WERI-Rb-1 (cell line): ENCODE results near the gene UROC1.

ENCODE experiments used
- DNase-seq: peaks from one replicate; pipeline ENCODE4 v3.0.0-alpha.2; 2020
- H3K27ac ChIP-seq: fragments of 250-450 bp; sonication (Bioruptor Pico); 2 replicates; pipeline ENCODE4 v1.5.1; 2020; ENCODE audit warnings: mild to moderate bottlenecking, moderate library complexity
- H3K27me3 ChIP-seq: fragments of 250-450 bp; sonication (Bioruptor Pico); 2 replicates; pipeline ENCODE4 v1.5.1; 2021; ENCODE audit warnings: mild to moderate bottlenecking, low read depth, moderate library complexity; ENCODE audit not compliant: insufficient read depth, severe bottlenecking
- H3K36me3 ChIP-seq: fragments of 250-450 bp; sonication (Bioruptor Pico); 2 replicates; pipeline ENCODE4 v1.5.1; 2020; ENCODE audit warnings: mild to moderate bottlenecking, moderate library complexity
- H3K4me3 ChIP-seq: 2 replicates; pipeline ENCODE4 v1.5.1; 2011; ENCODE audit warnings: low read depth, mild to moderate bottlenecking, control low read depth, low read length
- H3K9me3 ChIP-seq: fragments of 250-450 bp; sonication (Bioruptor Pico); 2 replicates; pipeline ENCODE4 v1.5.1; 2021; ENCODE audit warnings: mild to moderate bottlenecking, moderate library complexity; ENCODE audit not compliant: severe bottlenecking
- TF ChIP-seq, protein P1 (sequence below): IDR thresholded peaks from 2 replicates; pipeline ENCODE4 v1.5.1; 2011; ENCODE audit warnings: low read depth, mild to moderate bottlenecking, control low read depth, inconsistent platforms, low read length

UROC1 gene

DNA sequence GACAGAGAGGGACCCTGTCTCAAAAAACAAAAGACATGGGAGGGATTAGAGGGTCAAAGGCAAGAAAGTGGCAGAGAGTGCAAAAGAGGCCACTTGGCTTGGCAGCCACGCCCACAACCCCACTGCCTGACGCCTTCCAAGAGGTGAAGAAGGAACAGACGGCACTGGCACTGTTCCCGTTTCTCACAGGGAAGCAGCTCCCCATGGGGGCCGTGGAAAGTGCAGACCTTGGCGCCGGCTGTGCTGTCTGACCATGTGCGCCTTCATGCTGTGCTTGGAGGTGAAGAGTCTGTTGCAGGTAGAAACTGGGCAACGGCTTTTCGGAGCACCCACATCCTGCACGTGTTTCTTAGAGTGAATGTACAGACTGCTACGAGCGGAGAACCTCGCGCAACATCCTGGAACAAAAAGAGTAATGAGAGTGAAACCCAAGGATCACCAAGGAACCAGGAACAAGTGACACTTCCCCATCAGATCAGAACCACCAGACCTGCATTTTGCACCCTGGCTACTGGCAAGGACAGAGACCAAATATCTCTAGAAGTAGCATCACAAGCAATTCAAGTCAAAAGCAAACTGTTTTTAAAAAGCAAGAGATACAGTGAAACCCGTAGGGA is 51.5 kb downstream of the UROC1 start:
- Histone ChIP-seq H3K27me3 (no peaks in the 10 kb centered on the region), H3K9me3 (no peaks in the 10 kb centered on the region), H3K4me3 (no peak overlapping the region), H3K27ac (no peak overlapping the region), H3K36me3 (peaks cover 99% of the 10 kb centered on the region)
- TF ChIP-seq, protein P1, sequence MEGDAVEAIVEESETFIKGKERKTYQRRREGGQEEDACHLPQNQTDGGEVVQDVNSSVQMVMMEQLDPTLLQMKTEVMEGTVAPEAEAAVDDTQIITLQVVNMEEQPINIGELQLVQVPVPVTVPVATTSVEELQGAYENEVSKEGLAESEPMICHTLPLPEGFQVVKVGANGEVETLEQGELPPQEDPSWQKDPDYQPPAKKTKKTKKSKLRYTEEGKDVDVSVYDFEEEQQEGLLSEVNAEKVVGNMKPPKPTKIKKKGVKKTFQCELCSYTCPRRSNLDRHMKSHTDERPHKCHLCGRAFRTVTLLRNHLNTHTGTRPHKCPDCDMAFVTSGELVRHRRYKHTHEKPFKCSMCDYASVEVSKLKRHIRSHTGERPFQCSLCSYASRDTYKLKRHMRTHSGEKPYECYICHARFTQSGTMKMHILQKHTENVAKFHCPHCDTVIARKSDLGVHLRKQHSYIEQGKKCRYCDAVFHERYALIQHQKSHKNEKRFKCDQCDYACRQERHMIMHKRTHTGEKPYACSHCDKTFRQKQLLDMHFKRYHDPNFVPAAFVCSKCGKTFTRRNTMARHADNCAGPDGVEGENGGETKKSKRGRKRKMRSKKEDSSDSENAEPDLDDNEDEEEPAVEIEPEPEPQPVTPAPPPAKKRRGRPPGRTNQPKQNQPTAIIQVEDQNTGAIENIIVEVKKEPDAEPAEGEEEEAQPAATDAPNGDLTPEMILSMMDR: no peak
- DNase-seq: no peak

DNA sequence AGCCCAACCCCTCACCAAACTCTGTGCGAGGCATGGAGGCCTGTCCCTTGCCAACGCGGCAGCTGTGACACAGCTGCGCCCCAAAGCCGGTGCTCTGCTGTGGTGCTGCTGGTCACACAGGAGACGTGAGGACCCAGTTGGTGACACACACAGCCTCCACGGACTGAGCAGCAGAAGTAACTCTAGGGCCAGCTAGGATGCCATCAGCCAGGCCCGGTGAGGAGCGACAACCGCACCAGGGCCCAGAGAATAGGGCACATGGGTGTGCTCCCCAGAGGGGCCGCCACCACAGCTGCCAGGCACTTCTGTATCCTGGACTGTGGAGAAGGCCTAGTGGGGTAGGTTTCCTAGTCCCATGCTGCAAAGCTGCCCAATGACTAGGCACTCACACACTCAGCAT is 52.6 kb downstream of the UROC1 start:
- Histone ChIP-seq H3K36me3 (peaks cover 99% of the 10 kb centered on the region), H3K9me3 (no peaks in the 10 kb centered on the region), H3K4me3 (no peak overlapping the region), H3K27me3 (no peaks in the 10 kb centered on the region), H3K27ac (no peak overlapping the region)
- TF ChIP-seq, protein P1: no peak
- DNase-seq: no peak

DNA sequence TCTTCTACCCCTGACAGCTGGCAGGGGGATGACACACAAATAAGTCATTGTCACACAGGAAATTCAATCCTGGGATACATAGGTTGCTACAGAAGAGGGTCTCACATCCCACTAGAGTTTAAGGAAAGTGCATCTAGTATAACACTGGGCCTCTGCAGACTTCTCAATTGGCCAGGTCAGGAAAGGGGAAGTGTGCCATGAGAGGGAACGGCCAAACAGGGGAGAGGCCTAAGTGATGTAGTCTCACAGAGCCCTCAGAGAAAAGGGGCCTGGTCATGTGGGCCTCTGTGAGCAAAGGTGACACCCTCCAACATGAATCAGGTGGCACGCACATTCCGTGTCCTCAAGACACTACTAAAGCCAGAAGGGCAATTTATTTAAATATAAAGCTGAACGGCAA is 53.1 kb downstream of the UROC1 start:
- peaks cover 99% of the 10 kb centered on the region for H3K36me3 ChIP-seq
- H3K9me3 ChIP-seq: no peaks in the 10 kb centered on the region
- TF ChIP-seq, protein P1: no peak
- no peaks in the 10 kb centered on the region for H3K27me3 ChIP-seq
- H3K27ac ChIP-seq: no peak overlapping the region
- no peak for DNase-seq
- no peak overlapping the region for H3K4me3 ChIP-seq

DNA sequence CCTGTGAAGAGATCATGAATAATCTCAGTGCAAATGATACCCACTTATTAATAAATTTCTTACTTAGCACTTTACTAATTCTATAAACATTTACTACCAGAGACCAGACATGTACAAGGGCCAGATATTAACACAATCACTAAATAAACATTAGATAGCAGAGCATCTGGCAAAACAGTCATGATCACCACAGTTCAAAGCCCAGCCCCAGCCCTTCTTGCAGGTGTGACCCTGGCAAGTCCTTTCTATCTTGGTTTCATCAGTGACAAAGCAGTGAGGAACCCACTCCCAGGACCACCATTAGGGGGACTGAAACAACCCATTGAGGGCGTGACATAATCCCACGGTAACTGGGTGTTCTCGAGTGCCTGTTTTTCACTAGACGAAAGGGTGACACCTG is 53.5 kb downstream of the UROC1 start:
- TF ChIP-seq, protein P1: no peak
- Histone ChIP-seq H3K36me3 (peaks cover 99% of the 10 kb centered on the region), H3K9me3 (no peaks in the 10 kb centered on the region), H3K27me3 (no peaks in the 10 kb centered on the region), H3K4me3 (no peak overlapping the region), H3K27ac (no peak overlapping the region)
- no peak for DNase-seq

DNA sequence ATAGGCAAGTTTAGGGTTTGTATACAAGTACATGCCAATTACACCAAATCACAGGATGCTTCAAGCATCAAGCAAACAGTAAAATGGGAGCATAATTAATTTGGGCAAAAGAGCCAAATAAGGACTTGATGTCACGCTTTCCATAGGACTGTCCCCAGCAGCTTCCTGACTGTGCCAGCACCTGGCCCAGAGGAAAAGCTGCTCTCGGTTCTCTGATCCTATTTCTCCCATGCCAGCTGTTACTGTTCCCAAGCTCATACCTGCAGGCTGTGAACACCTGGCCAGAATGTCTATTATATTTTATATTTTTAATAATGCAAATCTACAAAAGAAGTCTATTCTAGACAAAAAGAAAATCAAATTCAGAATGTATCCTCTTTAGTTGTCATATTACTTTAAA is 54.1 kb downstream of the UROC1 start:
- DNase-seq: no peak
- peaks cover 99% of the 10 kb centered on the region for H3K36me3 ChIP-seq
- H3K9me3 ChIP-seq: no peaks in the 10 kb centered on the region
- H3K4me3 ChIP-seq: no peak overlapping the region
- H3K27me3 ChIP-seq: no peaks in the 10 kb centered on the region
- TF ChIP-seq, protein P1: no peak
- no peak overlapping the region for H3K27ac ChIP-seq

DNA sequence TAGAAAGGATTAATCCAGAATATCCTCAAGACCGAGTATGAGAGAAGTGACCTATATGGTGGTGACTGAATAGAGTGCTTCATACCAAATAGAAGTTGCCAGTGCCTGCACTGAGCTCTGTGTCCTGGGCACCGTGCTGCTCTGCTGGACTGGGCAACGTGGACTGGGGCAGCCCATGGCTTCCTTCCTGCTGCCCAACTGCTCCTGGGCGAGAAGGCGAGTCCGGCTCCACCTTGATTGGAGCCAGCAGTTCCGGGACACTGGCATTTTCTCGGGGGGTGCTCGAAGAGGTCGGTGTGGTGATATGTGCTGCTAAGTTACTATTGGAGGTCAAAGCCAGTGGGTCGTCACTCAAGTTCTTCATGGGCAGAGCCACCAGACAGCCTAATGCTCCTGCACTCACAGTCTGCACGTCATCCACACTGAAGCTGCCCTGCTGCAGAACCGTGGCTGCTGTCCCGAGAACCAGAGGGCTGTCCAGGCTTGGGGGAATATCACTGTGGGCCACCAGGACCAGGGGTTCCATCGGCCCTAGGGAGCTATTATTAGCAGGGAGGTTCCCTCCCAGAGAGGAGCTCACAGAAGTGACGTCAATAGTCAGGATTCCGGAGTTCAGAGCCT is 56.0 kb downstream of the UROC1 start:
- Histone ChIP-seq H3K4me3 (no peak overlapping the region), H3K27me3 (no peaks in the 10 kb centered on the region), H3K36me3 (peaks cover 96% of the 10 kb centered on the region), H3K9me3 (no peaks in the 10 kb centered on the region), H3K27ac (no peak overlapping the region)
- no peak for DNase-seq
- TF ChIP-seq, protein P1: no peak
